ENCODE measurements around the gene CCDC177.

CCDC177 gene

DNA sequence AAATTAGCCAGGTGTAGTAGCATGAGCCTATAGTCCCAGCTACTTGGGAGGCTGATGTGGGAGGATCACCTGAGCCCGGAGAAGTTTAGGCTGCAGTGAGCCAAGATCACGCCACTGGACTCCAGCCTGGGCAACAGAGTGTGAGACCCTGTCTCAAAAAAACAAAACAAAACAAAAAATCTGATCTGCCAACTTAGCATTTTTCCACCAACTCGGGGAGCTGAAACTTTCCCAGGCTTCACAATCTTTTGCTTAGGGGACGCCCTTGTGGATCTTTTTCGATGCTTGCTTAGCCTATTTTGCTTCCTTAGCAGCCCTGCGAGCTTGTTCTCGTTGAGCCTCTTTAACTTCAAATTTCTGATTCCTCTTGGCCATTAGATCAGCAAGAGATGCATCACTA is 13.8 kb downstream of the CCDC177 start:
- ATAC-seq = no peak

DNA sequence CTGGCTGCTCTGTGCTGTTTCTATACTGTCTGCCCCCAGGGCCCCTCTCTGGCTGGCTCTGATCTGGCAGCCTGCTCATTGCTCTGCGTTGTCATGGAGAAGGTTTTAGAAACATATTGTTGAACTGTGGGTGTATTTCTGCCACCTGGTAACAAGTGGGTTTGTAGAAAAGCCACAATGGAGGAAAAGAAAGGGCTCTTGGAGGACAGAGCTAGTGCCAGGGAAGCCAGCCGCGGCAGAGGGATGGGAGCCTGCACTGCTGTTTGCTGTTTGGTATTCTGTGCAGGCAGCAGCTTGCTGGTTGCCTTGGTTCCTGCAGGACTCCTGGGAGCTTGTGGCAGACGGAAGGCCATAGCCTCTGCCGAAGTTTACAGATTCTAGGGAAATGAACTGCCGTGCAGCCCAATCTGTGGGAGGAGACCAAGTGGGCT is 15.1 kb downstream of the CCDC177 start:
- no peak for ATAC-seq

DNA sequence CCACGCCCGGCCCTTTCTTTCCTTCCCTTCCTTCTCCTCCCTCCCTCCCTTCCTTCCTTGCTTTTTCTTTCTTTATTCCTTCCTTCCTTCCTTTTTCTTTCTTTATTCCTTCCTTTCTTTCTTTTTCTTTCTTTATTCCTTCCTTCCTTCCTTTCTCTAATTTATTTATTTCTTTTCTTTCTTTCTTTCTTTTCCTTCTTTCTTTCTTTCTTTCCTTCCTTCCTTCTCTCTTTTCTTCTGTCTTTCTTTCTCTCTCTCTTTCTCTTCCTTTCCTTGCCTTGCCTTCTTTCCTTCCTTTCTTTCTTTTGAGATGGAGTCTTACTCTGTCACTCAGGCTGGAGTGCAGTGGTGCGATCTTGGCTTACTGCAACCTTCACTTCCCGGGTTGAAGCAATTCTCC is 15.9 kb downstream of the CCDC177 start:
- ATAC-seq = no peak

- no peak for ATAC-seq
These were observed 20.2 kb downstream of the CCDC177 start for GRCh38 chr14:69554500-69554899.

DNA sequence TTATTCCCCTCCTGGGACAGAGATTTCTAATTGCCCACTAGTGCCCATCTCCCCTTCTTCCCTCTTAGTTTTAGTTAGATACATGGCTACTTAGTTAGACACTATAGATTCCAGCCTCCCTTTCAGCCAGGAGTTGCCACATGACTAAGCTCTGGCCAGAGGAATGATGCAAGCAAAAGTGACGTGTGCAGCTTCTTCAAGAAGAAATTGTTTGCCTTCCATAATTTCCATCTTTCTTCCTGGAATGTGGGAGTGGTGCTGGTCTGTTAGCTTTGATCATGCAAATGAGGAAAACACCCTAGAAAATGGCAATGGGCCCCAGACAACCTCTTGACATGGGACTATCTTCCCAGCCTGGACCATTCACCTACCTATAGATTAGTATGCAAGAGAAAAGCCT is 21.4 kb downstream of the CCDC177 start:
- ATAC-seq = no peak

DNA sequence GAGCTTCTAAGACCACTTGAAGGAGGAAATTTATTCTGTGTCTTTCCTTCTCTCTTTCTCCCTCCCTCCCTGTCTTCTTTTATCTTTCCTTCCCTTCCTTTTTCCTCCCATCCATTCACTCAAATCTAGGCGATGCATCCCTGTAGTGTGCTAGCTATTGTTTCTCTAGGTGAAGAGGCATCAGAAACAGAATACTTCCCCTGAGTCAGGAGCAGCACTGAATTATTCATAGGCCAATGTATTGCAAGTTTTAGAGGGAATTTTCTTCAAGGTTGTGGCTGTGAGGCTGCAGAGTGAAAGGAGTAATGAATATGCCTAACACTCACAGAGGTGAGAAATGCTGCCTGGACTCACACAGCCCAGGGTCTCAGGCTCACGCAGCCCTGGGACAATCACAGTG is 23.2 kb downstream of the CCDC177 start:
- no peak for ATAC-seq

DNA sequence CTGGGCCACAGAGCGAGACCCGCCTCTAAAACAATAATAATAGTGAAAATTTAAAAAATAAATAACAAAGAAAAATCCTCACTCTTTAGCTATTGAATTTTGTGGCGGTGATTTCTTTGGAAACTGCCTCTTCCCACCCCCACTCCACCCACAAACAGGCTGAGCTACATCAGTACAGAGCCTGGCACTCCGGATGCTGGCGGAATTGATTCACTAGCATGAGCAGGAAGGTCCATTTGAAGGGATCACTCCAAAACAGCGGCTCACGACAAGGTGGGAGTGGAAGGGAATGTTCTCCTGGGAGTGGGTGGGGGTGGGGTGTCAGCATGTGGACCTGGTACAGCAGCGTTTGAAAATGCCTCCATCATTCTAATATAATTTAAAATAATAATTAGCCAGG is 26.1 kb downstream of the CCDC177 start:
- no peak for ATAC-seq

GRCh38 chr14:69547701-69548348 is 26.8 kb downstream of the CCDC177 start:
- peak in 1 of 2 donors; percentile 34 for ATAC-seq

DNA sequence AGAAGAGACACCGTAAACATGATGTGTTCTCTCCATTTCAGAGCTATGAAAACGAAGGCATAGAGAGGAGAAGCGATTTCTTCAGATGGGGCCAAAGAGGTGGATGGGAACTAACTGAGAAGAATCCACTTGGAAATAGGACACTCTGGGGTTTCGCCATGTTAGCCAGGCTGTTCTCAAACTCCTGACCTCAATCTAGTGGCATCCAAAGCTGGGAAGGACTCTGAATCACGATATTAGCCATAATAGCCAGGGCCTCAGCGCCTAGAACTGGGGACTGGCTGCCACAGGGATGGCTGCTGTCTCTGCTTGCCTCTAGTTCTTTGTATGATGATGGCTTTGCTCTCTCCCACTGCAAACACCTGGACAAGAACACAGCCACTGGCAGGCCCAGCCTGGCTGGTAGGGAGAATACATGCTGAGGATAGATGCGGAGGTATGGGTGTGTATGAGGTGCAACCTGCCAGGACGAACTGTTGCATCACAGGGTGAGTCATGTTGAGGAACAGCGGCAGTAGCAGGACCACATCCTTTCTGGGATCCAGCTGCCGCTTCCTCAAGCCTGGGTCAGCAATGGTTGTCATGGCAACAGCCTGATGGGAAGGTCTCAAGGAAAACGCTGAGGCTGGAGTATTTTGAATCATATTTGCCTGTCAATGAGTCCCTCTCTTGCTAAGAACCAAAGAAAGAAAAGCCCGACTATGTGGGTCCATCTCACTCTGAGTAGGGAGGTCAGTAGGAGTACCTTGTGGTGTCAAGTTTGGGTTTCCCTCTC is 31.1 kb downstream of the CCDC177 start:
- peak in 1 of 2 donors; percentile 54 for ATAC-seq

DNA sequence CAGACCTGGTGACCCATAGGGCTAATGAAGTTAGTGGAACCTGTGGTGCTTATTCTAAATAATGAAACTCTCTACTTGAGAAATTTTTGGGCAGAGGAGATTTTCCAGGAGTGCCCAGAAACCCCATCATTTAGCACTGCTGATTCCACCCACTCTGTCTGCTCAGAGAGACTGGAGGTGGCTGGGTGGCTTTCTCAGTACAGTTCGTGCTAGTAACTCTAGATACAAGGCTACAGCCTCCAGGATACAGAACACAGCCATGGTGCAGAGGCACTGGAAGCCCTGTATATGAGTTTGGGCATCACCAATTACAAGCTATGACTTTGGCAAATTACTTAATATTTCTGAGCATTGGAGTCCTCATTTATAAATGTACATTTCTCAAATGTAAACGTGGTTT is 32.4 kb downstream of the CCDC177 start:
- ATAC-seq = no peak

GRCh38 chr14:69540654-69541335 is 33.9 kb downstream of the CCDC177 start:
- ATAC-seq = no peak

DNA sequence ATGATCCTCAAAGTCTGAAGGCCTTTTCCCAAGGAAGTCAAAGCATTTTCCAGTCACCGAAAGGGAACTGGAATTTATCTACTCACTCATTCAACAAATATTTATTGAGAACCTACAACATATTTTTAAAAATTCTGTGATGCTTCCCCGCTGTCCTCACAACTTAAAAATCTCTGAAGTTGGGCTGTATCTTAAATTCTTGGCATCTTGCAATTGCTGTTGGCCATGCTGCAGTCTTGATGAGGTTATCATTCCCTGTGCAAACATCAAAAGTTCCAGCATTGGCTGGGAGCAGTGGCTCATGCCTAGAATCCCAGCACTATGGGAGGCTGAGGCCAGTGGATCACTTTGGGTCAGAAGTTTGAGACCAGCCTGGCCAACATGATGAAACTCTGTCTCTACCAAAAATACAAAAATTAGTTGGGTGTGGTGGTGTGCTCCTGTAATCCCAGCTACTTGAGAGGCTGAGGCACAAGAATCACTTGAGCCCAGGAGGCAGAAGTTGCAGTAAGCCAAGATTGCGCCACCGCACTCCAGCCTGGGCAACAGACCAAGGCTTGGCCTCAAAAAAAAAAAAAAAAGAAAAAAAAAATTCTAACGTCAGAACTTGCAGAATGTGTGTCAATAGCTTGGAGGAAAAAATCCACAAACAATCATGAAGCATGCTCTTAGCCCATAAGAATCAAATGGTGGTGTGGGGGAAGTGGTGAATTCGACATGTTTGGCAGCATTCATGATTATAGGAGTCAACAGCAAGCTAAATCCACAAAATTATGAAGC is 34.9 kb downstream of the CCDC177 start:
- no peak for ATAC-seq

GRCh38 chr14:69538766-69539165 is 35.9 kb downstream of the CCDC177 start:
- no peak for ATAC-seq

DNA sequence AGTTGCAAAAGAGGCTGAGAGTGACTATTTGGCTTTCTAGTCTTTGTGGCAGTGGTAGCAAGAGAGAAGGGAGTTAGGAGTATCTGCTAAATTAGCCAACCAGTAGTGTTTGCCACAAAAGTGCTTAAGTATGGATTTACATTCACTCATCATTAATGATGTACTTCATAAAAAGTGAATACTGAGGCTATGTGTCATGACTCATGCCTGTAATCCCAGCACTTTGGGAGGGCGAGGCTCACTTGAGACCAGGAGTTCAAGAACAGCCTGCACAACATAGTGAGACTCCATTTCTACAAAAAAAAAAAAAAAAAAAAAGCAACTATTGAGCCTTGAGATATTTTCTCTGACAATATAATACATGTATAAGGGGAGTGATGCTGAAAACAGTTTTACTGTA is 36.8 kb downstream of the CCDC177 start:
- ATAC-seq = no peak

- no peak for ATAC-seq
These were observed 37.7 kb downstream of the CCDC177 start for GRCh38 chr14:69536971-69537370.

- ATAC-seq = no peak
These were observed 39.3 kb downstream of the CCDC177 start for GRCh38 chr14:69535230-69535848.

- no peak for ATAC-seq
These were observed 41.9 kb downstream of the CCDC177 start for GRCh38 chr14:69532561-69533340.

DNA sequence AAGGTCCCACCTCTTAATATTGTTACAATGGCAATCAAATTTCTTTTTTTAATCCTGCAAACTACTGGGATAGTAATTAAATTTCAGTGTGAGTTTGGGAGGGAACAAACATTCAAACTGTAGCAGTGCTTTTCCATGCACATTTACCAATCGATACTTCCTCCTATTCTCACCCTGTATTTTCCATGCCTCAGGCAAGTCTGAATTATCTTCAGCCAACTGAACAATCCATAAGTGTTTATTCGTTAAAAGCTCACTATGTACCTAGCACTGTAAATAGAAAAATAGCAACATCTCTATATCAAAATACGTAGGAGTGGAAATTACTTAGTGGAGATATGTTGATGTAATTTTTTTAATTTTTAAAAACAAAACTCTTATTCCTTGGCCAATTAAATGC is 43.5 kb downstream of the CCDC177 start:
- no peak for ATAC-seq

DNA sequence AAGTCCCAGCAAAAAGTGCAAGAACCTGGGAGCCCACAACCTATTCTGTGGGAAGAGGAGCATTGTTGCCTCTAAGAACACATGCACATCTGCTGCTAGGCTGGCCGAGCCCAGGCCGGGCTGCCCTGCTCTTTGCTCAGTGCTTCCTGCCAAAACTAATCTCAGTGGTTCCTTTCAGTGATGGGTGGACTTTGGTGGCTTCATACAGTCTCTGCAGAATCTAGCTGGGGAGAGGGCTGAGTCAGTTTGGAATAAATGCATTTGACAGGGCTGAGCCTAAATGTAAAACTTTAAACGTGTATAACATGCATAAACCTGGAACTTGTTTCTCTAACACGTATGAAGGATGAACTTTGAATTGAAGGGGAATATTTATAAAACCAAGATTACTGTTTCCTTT is 44.6 kb downstream of the CCDC177 start:
- no peak for ATAC-seq

GRCh38 chr14:69529563-69529962 is 45.1 kb downstream of the CCDC177 start:
- ATAC-seq = no peak

- no peak for ATAC-seq
These were observed 45.7 kb downstream of the CCDC177 start for GRCh38 chr14:69528930-69529329.

GRCh38 chr14:69528143-69528542 is 46.5 kb downstream of the CCDC177 start:
- ATAC-seq = no peak
